Right lobe of liver (tissue), 4 donors: ENCODE results near the gene GSG1L.

ENCODE experiments used
- POLR2A ChIP-seq: fragments of 450-650 bp; IDR thresholded peaks from one replicate; pipeline ENCODE4 v1.6.1; 2017; ENCODE audit warnings: antibody characterized with exemption, mild to moderate bottlenecking
- TF ChIP-seq, protein P1 (sequence below), 4 donors: fragments of 200-600 bp in 3 of 4; fragments of 450-650 bp in 1 of 4; IDR thresholded peaks; one replicate each; pipeline versions ENCODE4 v1.5.1 to v1.8.0; 2016 to 2022; ENCODE audit warnings: antibody characterized with exemption in 4 of 4, mild to moderate bottlenecking in 2 of 4
- donor health status: DM: no; HTN: no; CAD: no.
- donor health status: DM: no; HTN: no; CAD: no.
- donor health status: DM: no; HTN: yes; CAD: no.

DNA sequence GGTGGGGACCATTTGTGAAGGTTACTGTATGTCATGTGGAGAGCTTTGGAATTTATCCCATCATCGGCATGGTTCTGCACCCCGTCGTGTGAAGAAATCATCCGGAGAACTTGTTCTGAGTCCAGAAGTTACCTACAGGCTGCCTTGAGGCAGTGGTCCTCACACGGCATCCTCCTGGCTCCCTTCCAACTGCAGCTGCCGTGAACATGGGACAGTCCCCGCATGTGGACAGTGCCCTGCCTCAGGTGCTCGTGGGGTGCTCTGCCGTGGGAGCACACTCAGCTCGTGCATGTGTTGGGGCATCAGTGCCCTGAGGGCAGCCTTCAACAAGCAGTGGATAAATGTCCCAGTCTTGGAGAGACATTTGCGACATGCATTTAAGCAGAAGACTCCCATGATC, 324.9 kb downstream of the GSG1L start:
- TF ChIP-seq, protein P1, sequence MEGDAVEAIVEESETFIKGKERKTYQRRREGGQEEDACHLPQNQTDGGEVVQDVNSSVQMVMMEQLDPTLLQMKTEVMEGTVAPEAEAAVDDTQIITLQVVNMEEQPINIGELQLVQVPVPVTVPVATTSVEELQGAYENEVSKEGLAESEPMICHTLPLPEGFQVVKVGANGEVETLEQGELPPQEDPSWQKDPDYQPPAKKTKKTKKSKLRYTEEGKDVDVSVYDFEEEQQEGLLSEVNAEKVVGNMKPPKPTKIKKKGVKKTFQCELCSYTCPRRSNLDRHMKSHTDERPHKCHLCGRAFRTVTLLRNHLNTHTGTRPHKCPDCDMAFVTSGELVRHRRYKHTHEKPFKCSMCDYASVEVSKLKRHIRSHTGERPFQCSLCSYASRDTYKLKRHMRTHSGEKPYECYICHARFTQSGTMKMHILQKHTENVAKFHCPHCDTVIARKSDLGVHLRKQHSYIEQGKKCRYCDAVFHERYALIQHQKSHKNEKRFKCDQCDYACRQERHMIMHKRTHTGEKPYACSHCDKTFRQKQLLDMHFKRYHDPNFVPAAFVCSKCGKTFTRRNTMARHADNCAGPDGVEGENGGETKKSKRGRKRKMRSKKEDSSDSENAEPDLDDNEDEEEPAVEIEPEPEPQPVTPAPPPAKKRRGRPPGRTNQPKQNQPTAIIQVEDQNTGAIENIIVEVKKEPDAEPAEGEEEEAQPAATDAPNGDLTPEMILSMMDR (IDR thresholded peaks at IDR 0.05): no peak
- no peak for TF ChIP-seq POLR2A
